NB4 (cell line): ENCODE data around the gene CFTR.

Experiments used
- POLR2A ChIP-seq: IDR thresholded peaks from 2 replicates; pipeline ENCODE4 v1.6.1; 2011; ENCODE audit warnings: mild to moderate bottlenecking; ENCODE audit not compliant: insufficient read length; ENCODE audit errors: extremely low read depth
- TF ChIP-seq, protein P1 (sequence below): IDR thresholded peaks from one replicate; pipeline ENCODE4 v1.5.1; 2012; ENCODE audit warnings: low read depth, low read length
- TF ChIP-seq, protein P2 (sequence below): IDR thresholded peaks from 2 replicates; pipeline ENCODE4 v1.6.1; 2011; ENCODE audit warnings: low read depth, low read length

DNA sequence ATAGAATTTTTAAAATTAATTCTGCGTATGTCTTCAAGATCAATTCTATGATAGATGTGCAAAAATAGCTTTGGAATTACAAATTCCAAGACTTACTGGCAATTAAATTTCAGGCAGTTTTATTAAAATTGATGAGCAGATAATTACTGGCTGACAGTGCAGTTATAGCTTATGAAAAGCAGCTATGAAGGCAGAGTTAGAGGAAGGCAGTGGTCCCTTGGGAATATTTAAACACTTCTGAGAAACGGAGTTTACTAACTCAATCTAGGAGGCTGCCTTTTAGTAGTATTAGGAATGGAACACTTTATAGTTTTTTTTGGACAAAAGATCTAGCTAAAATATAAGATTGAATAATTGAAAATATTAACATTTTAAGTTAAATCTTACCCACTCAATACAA lies 70.8 kb downstream of the CFTR start:
- TF ChIP-seq, protein P1, sequence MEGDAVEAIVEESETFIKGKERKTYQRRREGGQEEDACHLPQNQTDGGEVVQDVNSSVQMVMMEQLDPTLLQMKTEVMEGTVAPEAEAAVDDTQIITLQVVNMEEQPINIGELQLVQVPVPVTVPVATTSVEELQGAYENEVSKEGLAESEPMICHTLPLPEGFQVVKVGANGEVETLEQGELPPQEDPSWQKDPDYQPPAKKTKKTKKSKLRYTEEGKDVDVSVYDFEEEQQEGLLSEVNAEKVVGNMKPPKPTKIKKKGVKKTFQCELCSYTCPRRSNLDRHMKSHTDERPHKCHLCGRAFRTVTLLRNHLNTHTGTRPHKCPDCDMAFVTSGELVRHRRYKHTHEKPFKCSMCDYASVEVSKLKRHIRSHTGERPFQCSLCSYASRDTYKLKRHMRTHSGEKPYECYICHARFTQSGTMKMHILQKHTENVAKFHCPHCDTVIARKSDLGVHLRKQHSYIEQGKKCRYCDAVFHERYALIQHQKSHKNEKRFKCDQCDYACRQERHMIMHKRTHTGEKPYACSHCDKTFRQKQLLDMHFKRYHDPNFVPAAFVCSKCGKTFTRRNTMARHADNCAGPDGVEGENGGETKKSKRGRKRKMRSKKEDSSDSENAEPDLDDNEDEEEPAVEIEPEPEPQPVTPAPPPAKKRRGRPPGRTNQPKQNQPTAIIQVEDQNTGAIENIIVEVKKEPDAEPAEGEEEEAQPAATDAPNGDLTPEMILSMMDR, result no peak
- TF ChIP-seq POLR2A, result no peak
- TF ChIP-seq, protein P2, sequence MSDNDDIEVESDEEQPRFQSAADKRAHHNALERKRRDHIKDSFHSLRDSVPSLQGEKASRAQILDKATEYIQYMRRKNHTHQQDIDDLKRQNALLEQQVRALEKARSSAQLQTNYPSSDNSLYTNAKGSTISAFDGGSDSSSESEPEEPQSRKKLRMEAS, result no peak
